ENCODE results near the gene SFR1. TPM values are rescaled to one million over a fixed set of nuclear protein-coding genes. Genes with fewer than 3 reads are reported as not detected.

Gene SFR1
- total RNA-seq, 1 experiment from 2014 or later, result 8.7 TPM

DNA sequence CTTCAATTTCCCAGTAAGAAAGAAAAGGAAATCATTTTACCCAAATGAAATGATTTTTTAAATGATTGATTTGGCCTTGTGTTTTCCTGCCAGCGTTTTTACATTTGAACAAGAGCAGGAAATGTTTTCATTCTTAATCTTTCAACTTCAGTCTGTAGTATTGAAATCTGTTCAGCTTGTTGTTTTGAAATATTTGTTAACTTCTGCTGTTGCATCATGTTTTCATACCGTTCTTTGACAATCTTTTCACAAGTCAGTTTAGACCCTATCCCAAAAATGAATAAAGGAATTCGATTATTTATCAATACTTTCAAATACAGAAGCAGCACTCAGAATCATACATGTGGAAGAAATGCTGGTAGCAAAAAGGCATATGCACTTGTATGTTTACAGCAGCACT, 8.1 kb downstream of the SFR1 start:
- Mint-ChIP-seq H3K4me1 (ENCODE audit: low read depth, unreplicated experiment) (no peaks in the 10 kb centered on the region), H3K36me3 (ENCODE audit: insufficient read depth, unreplicated experiment) (no peaks in the 10 kb centered on the region), H3K27ac (ENCODE audit: unreplicated experiment) (no peak overlapping the region), H3K9me3 (ENCODE audit: unreplicated experiment) (no peaks in the 10 kb centered on the region), H3K4me3 (ENCODE audit: unreplicated experiment) (no peak overlapping the region), H3K27me3 (ENCODE audit: insufficient read depth, unreplicated experiment) (peaks cover 14% of the 10 kb centered on the region)
- ChIA-PET CTCF (interaction anchor here (0.8 kb wide), 1 partner anchor 8 kb away, joined by 7 read pairs; the partner anchor contains the start of gene SFR1), POLR2A (no interaction called here)
- Histone ChIP-seq H3K4me1 (no peaks in the 10 kb centered on the region), H3K27me3 (replicated peaks; ENCODE audit: control insufficient read depth, insufficient read depth, low read length) (no peaks in the 10 kb centered on the region), H3K9me3 (no peaks in the 10 kb centered on the region), H3K36me3 (ENCODE audit: control insufficient read depth, insufficient read depth, low read length) (no peaks in the 10 kb centered on the region), H3K4me3 (ENCODE audit: low read depth, low read length) (no peak overlapping the region)
- BruUV-seq (replicated peaks), result no TSS peak
- TF ChIP-seq, protein P1, sequence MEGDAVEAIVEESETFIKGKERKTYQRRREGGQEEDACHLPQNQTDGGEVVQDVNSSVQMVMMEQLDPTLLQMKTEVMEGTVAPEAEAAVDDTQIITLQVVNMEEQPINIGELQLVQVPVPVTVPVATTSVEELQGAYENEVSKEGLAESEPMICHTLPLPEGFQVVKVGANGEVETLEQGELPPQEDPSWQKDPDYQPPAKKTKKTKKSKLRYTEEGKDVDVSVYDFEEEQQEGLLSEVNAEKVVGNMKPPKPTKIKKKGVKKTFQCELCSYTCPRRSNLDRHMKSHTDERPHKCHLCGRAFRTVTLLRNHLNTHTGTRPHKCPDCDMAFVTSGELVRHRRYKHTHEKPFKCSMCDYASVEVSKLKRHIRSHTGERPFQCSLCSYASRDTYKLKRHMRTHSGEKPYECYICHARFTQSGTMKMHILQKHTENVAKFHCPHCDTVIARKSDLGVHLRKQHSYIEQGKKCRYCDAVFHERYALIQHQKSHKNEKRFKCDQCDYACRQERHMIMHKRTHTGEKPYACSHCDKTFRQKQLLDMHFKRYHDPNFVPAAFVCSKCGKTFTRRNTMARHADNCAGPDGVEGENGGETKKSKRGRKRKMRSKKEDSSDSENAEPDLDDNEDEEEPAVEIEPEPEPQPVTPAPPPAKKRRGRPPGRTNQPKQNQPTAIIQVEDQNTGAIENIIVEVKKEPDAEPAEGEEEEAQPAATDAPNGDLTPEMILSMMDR (IDR thresholded peaks at IDR 0.05; ENCODE audit: insufficient read depth in 1 of 2, low read depth in 1 of 2, low read length in 1 of 2, severe bottlenecking in 1 of 2, unreplicated experiment in 1 of 2), result no peak
- intact Hi-C loops (cut with micrococcal nuclease; ENCODE audit: unreplicated experiment), result no loop called here
- DNase-seq, result no peak

DNA sequence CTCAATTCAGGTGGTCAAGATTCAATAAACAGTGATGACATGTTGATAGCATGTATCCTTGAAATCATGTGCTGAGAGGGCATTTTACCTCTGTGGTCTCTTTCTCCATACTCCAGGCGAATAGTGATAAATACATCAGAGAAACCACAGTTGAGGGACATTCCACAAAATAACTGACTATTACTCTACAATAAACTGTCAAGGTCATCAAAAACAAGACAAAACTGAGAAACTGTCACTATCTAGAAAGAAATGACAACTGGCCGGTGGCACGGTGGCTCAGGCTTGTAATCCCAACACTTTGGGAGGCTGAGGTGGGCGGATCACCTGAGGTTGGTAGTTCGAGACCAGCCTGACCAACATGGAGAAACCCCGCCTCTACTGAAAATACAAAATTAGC, 16.2 kb downstream of the SFR1 start:
- CTCF ChIA-PET, result no interaction called here
- intact Hi-C loops (cut with micrococcal nuclease; ENCODE audit: unreplicated experiment), result loop anchor here (5.0 kb wide), 1 partner anchor 69 kb away; no protein-coding TSS in a partner anchor

DNA sequence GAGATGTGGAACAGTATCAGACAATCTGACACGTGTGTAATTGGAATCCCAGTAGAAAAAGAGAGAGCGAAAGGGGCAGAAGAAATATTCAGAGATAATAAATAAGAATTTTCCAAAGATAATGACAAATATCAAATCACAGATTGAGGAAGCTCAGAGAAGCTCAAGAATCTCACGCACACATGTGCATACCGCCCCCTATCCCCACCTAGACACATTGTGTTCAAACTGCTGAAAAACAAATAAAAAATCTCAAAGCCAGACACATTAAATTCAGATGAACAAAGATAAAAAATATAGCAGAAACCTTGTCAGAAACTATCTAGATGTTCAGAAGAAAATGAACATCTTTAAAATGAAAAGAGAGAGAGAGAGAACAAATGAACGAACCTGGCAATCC, 17.2 kb downstream of the SFR1 start:
- Histone ChIP-seq H3K9me3 (no peaks in the 10 kb centered on the region), H3K4me3 (ENCODE audit: low read depth, low read length) (no peak overlapping the region), H3K27me3 (replicated peaks; ENCODE audit: control insufficient read depth, insufficient read depth, low read length) (no peaks in the 10 kb centered on the region), H3K36me3 (ENCODE audit: control insufficient read depth, insufficient read depth, low read length) (no peaks in the 10 kb centered on the region), H3K4me1 (no peaks in the 10 kb centered on the region)
- no peak overlapping the region for H3K27ac Mint-ChIP-seq (ENCODE audit: unreplicated experiment)
- peaks cover 10% of the 10 kb centered on the region for H3K27me3 Mint-ChIP-seq (ENCODE audit: insufficient read depth, unreplicated experiment)
- intact Hi-C loops (cut with micrococcal nuclease; ENCODE audit: unreplicated experiment), result loop anchor here (5.0 kb wide), 1 partner anchor 68 kb away; no protein-coding TSS in a partner anchor
- ChIA-PET CTCF (interaction anchor here (0.6 to 1.0 kb wide), 2 partner anchors 18 to 251 kb away, joined by 3 read pairs; no protein-coding TSS in a partner anchor), POLR2A (no interaction called here)
- no peaks in the 10 kb centered on the region for H3K9me3 Mint-ChIP-seq (ENCODE audit: unreplicated experiment)
- TF ChIP-seq, protein P1 (IDR thresholded peaks at IDR 0.05; ENCODE audit: insufficient read depth in 1 of 2, low read depth in 1 of 2, low read length in 1 of 2, severe bottlenecking in 1 of 2, unreplicated experiment in 1 of 2), result peak; percentile 29 to 41
- H3K36me3 Mint-ChIP-seq (ENCODE audit: insufficient read depth, unreplicated experiment), result no peaks in the 10 kb centered on the region
- no peak overlapping the region for H3K4me3 Mint-ChIP-seq (ENCODE audit: unreplicated experiment)
- BruUV-seq (replicated peaks), result no TSS peak
- DNase-seq, result no peak
- H3K4me1 Mint-ChIP-seq (ENCODE audit: low read depth, unreplicated experiment), result no peaks in the 10 kb centered on the region

More for the DNA sequence above, 16.2 kb downstream of the SFR1 start:
- no peaks in the 10 kb centered on the region for H3K4me1 Mint-ChIP-seq (ENCODE audit: low read depth, unreplicated experiment)
- H3K27me3 Mint-ChIP-seq (ENCODE audit: insufficient read depth, unreplicated experiment), result peaks cover 13% of the 10 kb centered on the region
- no TSS peak for BruUV-seq (replicated peaks)
- H3K27ac Mint-ChIP-seq (ENCODE audit: unreplicated experiment), result no peak overlapping the region
- Histone ChIP-seq H3K27me3 (replicated peaks; ENCODE audit: control insufficient read depth, insufficient read depth, low read length) (no peaks in the 10 kb centered on the region), H3K4me3 (ENCODE audit: low read depth, low read length) (no peak overlapping the region), H3K9me3 (no peaks in the 10 kb centered on the region), H3K36me3 (ENCODE audit: control insufficient read depth, insufficient read depth, low read length) (no peaks in the 10 kb centered on the region), H3K4me1 (no peaks in the 10 kb centered on the region)
- TF ChIP-seq, protein P1 (IDR thresholded peaks at IDR 0.05; ENCODE audit: insufficient read depth in 1 of 2, low read depth in 1 of 2, low read length in 1 of 2, severe bottlenecking in 1 of 2, unreplicated experiment in 1 of 2), result no peak
- no peak for DNase-seq
- H3K9me3 Mint-ChIP-seq (ENCODE audit: unreplicated experiment), result no peaks in the 10 kb centered on the region
- POLR2A ChIA-PET, result no interaction called here
- no peaks in the 10 kb centered on the region for H3K36me3 Mint-ChIP-seq (ENCODE audit: insufficient read depth, unreplicated experiment)
- H3K4me3 Mint-ChIP-seq (ENCODE audit: unreplicated experiment), result no peak overlapping the region

All from Caco-2 (cell line).